HG02623 (cell line): ENCODE results near the gene PNRC2.
"Not testable (repeated sequence)": the region's sequence is repeated elsewhere in the genome, so short reads cannot be mapped to it uniquely, and the experiment has no call there.

Source experiments
- ATAC-seq: cut with Tn5 transposase; IDR thresholded peaks from one replicate; pipeline ENCODE4 v1.9.1; 2021; ENCODE audit warnings: moderate library complexity; ENCODE audit not compliant: unreplicated experiment

PNRC2 gene

GRCh38 chr1:23987038-23987437, 27.4 kb downstream of the PNRC2 start:
- ATAC-seq, result not testable (repeated sequence)

GRCh38 chr1:23989263-23989662, 29.6 kb downstream of the PNRC2 start:
- no peak for ATAC-seq

DNA sequence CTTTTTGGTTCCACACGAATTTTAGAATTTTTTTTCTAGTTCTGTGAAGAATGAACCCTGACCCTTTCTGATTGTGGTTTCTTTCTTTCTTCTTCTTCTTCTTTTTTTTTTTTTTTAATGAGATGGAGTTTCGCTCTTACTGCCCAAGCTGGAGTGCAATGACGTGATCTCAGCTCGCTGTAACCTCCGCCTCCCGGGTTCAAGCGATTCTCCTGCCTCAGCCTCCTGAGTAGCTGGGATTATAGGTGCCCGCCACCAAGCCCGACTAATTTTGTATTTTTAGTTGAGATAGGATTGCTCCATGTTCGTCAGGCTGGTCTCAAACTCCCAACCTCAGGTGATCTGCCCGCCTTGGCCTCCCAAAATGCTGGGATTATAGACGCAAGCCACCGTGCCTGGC, 32.4 kb downstream of the PNRC2 start:
- ATAC-seq, result not testable (repeated sequence)

- ATAC-seq, result no peak
Observed at GRCh38 chr1:23995431-23995837, 35.8 kb downstream of the PNRC2 start.

- no peak for ATAC-seq
Observed at GRCh38 chr1:23996700-23997229, 37.1 kb downstream of the PNRC2 start.

- ATAC-seq, result no peak
Observed at GRCh38 chr1:23997812-23998211, 38.2 kb downstream of the PNRC2 start.

DNA sequence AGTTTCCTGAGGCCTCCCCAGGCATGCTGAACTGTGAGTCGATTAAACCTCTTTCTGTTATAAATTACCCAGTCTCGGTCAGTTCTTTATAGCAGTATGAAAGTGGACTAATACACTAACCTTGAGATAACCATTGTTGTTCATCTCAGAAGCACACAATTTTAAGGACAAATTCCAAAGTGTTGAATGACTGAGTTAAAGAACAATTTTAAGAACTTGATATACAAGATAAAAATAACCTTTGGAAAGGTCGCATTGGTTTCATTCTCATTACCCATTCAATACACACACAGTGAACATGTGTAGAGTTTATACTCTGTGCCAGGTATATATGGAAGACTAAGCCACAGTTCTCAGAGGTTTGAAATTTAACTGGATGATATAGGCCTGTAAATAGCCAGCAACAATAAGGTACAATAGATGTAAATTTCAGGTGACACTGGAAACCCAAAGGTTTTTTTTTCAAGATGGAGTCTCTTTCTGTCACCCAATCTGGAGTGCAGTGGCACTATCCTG, 39.6 kb downstream of the PNRC2 start:
- ATAC-seq, result no peak

GRCh38 chr1:24002695-24003094, 43.1 kb downstream of the PNRC2 start:
- ATAC-seq, result no peak

GRCh38 chr1:24003331-24003972, 43.8 kb downstream of the PNRC2 start:
- no peak for ATAC-seq

GRCh38 chr1:24004132-24004531, 44.5 kb downstream of the PNRC2 start:
- no peak for ATAC-seq

DNA sequence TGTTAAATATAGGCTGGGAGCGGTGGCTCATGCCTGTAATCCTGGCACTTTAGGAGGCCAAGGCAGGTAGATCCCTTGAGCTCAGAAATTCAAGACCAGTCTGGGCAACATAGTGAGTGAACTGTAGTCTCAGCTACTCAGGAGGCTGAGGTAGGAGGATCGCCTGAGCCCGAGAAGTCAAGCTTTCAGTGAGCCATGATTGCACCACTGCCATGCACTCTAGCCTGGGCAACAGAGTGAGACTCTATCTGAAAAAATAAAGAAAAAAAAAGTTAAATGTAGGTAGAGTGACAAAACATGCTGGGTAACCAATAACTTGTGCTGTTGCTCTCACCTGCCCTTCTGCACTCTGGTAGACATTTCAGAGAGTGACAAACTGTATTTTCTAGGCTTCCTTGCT, 45.5 kb downstream of the PNRC2 start:
- no peak for ATAC-seq

DNA sequence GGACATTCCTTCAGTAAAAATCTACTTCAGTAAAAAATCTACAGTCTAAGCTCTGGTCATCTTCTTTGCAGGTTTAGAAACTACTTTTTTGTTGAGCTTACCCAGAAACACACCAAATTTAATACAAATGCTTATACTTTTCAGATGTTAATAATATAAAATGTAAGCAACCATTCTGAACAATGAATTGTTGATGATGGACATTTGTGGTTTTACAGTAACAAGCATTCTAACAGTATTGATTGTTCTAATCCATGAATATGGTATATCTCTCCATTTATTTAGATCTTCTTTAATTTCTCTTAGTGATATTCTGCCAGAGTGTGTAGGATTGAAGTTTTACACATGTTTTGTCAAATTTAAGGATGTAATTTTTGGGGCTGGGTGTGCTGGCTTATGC, 47.5 kb downstream of the PNRC2 start:
- ATAC-seq, result no peak

GRCh38 chr1:24008574-24009184, 49.1 kb downstream of the PNRC2 start:
- ATAC-seq, result not testable (repeated sequence)

DNA sequence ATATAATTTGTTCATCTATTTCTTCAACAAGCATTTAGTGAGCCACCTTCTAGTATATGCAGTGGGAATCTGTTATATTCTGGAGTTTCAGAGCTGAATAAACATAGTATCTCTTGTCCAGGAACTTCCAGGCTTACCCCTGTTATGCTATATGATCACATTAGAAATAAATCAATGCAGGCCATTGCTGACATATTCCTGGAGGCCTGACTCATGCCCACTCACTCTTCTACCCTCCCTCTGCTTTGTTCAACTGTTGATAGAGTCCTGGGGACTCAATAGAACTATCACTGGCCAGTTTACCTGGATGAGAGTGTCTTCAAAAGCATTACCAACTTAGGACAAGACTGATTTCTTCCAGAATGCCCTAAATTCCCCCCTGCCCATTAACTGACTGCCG, 49.8 kb downstream of the PNRC2 start:
- no peak for ATAC-seq

DNA sequence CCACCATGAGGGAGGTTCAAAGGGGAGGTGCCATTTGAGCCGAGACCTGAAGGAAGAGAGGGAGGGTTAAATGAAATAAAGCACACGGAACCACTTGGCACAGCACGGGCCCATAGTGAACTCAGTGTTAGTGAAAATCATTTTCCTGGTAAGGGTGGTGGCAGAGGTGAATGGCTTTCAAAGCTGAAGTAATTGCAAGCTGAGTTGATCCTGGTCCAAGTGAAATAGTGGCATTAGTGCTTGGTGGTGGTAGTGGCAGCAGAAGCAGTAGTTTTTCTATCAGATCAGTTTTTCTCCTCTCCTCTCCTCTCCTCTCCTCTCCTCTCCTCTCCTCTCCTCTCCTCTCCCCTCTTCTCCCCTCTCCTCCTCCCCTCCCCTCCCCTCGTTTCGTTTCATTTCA, 51.0 kb downstream of the PNRC2 start:
- no peak for ATAC-seq

DNA sequence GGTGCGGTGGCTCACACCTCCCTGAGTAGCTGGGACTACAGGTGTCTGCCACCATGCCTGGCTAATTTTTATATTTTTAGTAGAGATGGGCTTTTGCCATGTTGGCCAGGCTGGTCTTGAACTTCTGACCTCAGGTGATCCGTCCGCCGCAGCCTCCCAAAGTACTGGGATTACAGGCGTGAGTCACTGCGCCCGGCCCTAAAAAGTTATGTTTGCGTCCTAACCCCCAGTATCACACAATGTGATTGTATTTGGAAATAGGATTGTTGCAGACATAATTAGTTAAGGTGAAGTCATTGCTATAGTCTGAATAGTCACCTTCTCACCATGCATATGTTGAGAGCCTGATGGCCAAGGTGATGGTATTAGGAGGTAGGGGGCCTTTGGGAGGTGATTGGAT, 53.2 kb downstream of the PNRC2 start:
- not testable (repeated sequence) for ATAC-seq
